GM12872 (cell line): ENCODE measurements around the gene OLFM3.

Experiments used
- TF ChIP-seq, protein P1 (sequence below): IDR thresholded peaks from 3 replicates; pipeline ENCODE4 v1.5.1; 2011; ENCODE audit warnings: low read depth, mild to moderate bottlenecking, low read length, moderate library complexity; ENCODE audit not compliant: insufficient read depth

Gene OLFM3

DNA sequence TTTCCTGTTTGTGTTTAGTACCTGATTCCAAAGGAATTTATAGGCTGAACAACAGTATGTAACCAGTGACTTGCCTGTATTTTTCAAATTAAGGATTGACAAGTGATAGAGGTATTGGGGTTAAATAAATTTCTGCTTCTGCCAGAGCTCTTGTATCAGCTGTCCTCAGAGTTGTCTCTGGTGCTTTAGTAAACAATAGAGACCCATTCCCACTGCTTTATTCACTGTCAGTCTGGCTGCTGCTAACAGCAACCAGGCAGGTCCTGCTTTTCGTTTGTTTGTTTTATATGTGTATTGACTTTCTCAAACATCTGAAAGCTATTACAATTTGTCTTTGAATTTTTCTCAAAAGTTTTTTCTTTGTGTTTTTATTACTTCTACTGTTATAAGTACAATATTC lies 76.1 kb downstream of the OLFM3 start:
- TF ChIP-seq, protein P1, sequence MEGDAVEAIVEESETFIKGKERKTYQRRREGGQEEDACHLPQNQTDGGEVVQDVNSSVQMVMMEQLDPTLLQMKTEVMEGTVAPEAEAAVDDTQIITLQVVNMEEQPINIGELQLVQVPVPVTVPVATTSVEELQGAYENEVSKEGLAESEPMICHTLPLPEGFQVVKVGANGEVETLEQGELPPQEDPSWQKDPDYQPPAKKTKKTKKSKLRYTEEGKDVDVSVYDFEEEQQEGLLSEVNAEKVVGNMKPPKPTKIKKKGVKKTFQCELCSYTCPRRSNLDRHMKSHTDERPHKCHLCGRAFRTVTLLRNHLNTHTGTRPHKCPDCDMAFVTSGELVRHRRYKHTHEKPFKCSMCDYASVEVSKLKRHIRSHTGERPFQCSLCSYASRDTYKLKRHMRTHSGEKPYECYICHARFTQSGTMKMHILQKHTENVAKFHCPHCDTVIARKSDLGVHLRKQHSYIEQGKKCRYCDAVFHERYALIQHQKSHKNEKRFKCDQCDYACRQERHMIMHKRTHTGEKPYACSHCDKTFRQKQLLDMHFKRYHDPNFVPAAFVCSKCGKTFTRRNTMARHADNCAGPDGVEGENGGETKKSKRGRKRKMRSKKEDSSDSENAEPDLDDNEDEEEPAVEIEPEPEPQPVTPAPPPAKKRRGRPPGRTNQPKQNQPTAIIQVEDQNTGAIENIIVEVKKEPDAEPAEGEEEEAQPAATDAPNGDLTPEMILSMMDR = no peak

DNA sequence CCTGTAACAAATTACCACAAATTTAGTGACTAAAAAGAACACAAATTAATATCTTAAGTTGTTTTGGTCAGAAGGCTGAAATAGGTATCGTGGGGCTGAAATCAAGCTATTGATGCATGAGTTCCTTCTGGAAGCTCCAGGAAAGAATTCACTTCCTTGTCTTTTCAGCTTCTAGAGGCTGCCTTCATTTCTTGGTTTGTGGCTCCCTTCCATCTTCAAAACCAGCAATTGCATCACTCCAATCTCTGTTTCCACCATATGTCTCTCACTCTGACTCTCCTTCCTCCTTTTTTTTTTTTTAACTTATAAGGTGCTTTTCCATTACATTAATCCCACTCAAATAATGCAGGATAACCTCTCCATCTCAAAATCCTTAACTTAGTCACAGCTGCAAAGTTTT lies 78.4 kb downstream of the OLFM3 start:
- TF ChIP-seq, protein P1 = no peak

DNA sequence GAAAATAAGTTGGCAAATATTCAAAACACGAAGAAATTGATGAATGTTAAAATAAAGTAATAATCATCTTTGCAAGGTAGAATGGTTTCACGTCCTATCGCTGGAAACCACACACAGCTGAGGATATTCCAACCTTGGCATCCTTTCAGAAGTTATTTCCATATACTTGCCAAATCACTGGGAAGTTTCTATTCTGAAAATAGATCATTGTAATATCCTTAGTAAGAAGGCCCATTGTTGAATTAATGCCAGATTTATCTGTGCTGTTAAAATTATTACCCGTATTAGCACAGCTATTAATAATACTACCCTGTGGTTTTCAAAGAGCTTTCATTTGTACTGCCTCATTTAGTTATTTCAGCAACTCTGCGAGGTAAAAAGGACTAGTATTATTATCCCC lies 81.1 kb downstream of the OLFM3 start:
- TF ChIP-seq, protein P1 = no peak

DNA sequence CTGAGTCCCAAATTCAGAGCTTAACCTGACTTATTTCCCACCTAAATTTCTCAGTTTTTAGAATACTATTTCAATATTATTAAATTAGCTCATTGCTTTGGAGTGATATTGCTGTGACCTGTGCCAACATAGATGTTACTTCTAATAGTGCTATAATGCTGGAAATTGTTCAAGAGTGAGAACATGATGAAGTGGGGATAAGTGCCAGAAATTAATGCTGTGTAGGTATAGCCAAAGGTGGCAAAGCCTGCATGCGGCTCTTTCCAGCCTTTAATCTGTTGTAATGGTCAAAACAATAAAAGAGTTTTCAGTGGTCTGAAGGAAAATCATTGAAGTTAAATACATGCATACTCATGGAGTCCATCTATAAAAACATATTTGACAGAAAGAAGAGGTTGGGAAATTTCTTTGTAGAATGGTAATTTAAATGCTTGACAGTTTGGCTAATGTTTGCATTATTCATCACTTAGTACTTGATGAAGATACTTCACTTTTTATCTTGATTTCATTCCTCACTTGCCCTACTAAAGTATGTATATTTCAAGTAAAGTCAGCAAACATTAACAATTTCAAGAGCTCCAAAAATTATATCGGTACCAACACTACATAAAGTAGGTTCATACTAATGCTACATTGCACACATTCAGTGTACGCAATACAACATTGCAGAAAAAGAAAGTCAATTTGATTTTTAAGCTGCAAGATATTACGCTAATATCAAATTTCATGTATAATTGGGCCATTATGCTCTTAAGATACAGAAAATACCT lies 82.1 kb downstream of the OLFM3 start:
- TF ChIP-seq, protein P1 = no peak

DNA sequence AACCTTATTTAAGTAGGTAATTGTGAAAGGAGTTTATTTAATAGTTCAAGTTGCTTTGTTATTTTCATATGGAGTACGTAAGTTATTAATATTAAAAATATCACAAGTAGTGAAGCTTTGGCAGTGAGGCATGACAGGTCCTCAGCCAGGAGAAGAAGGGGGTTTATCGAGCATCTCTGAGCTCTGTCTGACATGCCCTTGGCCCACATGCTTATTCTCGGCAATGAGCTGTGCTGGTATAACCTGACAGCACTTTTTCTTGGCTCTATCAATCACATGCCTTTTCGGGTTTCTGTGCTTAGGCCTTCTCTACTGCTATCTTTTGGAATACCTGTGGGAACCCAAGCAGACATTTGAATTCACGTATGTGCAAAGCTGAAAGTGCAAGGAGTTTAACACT lies 84.8 kb downstream of the OLFM3 start:
- TF ChIP-seq, protein P1 = no peak

DNA sequence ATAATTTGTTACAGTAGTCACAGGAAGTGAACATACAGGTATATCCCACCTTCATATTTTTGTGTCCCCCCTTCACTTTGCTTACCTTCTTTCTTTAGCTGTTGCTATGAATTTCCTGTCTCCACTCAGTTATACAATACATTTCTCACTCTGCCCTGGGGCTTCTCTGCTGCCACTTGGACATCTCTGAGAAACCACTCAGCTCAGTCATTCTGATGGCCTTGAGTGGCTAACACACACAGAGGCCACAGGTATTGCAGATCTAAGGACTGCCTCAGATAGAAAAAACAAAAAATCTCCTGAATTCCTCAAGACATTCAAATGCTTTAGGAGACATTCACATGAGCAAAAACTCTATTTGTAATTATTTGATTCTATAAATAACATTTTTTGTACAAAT lies 87.7 kb downstream of the OLFM3 start:
- TF ChIP-seq, protein P1 = no peak

DNA sequence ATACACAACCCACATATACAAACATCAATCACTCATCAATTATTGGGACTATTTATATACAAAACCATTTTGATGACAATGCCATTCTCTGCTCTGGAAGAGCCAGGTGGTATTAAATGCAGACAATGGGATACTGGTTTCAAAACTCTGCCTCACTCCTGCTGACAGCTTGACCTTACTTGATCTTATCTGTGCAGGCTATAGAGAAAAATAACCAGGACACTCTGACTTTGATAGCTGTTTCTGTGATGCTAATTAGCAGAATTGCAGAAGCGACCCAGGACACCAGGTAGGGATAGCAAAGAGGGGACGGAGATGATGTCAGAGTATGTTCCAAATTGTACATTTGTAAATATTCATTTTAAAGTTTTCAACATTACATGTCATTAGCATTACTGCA lies 89.5 kb downstream of the OLFM3 start:
- TF ChIP-seq, protein P1 = no peak
